HepG2 (cell line): ENCODE measurements around the gene C2CD3. TPM values are rescaled to one million over a fixed set of nuclear protein-coding genes. Genes with fewer than 3 reads are reported as not detected.

Experiments used
- ASH2L ChIP-seq: fragments of 300-600, 200-600 bp; sonication (generic); IDR thresholded peaks from 2 replicates; pipeline ENCODE4 v1.7.0; 2017; ENCODE audit warnings: low read depth, mild to moderate bottlenecking, moderate library complexity, mixed read lengths, low read length; ENCODE audit not compliant: insufficient read length
- BRD4 ChIP-seq: sonication (generic); formaldehyde crosslinking; IDR thresholded peaks from 2 replicates; pipeline ENCODE4 v1.4.0; 2020; ENCODE audit warnings: missing genetic modification reagents
- FOSL2 ChIP-seq: sonication (generic); formaldehyde crosslinking; IDR thresholded peaks from 2 replicates; pipeline ENCODE4 v1.4.0; 2020; ENCODE audit warnings: missing genetic modification reagents
- MAF1 ChIP-seq: sonication (generic); formaldehyde crosslinking; IDR thresholded peaks from 2 replicates; pipeline ENCODE4 v1.5.0; 2020; ENCODE audit warnings: missing genetic modification reagents, borderline replicate concordance
- ZBTB43 ChIP-seq: sonication (generic); formaldehyde crosslinking; conservative IDR thresholded peaks from 2 replicates; pipeline ENCODE4 v1.4.0; 2020; ENCODE audit warnings: missing genetic modification reagents
- ZFP91 ChIP-seq: sonication (generic); formaldehyde crosslinking; IDR thresholded peaks from 2 replicates; pipeline ENCODE4 v1.9.0; 2022; ENCODE audit warnings: missing genetic modification reagents, mild to moderate bottlenecking, borderline replicate concordance
- ZFX ChIP-seq: sonication (generic); formaldehyde crosslinking; IDR thresholded peaks from 2 replicates; pipeline ENCODE4 v1.4.0; 2020; ENCODE audit warnings: mild to moderate bottlenecking, low read depth, missing genetic modification reagents, moderate library complexity
- ZNF17 ChIP-seq: sonication (generic); formaldehyde crosslinking; IDR thresholded peaks from 2 replicates; pipeline ENCODE4 v1.5.0; 2020; ENCODE audit warnings: mild to moderate bottlenecking, missing genetic modification reagents
- polyA plus RNA-seq, 8 experiments: library from polyadenylated mRNA; depleted of rRNA in 3 of 8; stranded (reverse) in 7 of 8; unstranded in 1 of 8; fragments of >200 nt; fragmentation: Illumina TruSeq in 4 of 8; extraction: Trizol in 4 of 8; gene quantifications; 2 replicates each; pipeline versions ENCODE4 v1.2.1 to v1.2.3, GENCODE V29; 2011 to 2016; ENCODE audit warnings: low read depth in 4 of 8, missing spikeins in 1 of 8, mixed read lengths in 1 of 8; ENCODE audit not compliant: insufficient read depth in 1 of 8
- total RNA-seq, 5 experiments: library from RNA; depleted of rRNA; stranded (reverse); fragments of >200 nt; fragmentation: Illumina TruSeq; extraction: Trizol; gene quantifications; 2 replicates each; pipeline ENCODE4 v1.2.3, GENCODE V29; 2016; ENCODE audit warnings: low read depth in 1 of 5
- TF ChIP-seq, protein P1 (sequence below): sonication (generic); formaldehyde crosslinking; IDR thresholded peaks from 2 replicates; pipeline ENCODE4 v1.5.1; 2020; ENCODE audit warnings: mild to moderate bottlenecking, missing genetic modification reagents

C2CD3 gene
- total and polyA plus RNA-seq, 2 of the 13 experiments (the other 11 are each of a cell fraction or from before 2014, with no cell fraction given), result 5.5 to 6.4 TPM

GRCh38 chr11:74018331-74019005 lies 152.3 kb downstream of the C2CD3 start (continued):
- peak; percentile 55; the same call in 1 of the 2 replicates for TF ChIP-seq ZBTB43
- TF ChIP-seq ZNF17, result no peak
- peak; percentile 42 for TF ChIP-seq ASH2L
- peak; percentile 64; the same call in 1 of the 2 replicates for TF ChIP-seq FOSL2
- peak; percentile 78 for TF ChIP-seq ZFX
- TF ChIP-seq, protein P1, sequence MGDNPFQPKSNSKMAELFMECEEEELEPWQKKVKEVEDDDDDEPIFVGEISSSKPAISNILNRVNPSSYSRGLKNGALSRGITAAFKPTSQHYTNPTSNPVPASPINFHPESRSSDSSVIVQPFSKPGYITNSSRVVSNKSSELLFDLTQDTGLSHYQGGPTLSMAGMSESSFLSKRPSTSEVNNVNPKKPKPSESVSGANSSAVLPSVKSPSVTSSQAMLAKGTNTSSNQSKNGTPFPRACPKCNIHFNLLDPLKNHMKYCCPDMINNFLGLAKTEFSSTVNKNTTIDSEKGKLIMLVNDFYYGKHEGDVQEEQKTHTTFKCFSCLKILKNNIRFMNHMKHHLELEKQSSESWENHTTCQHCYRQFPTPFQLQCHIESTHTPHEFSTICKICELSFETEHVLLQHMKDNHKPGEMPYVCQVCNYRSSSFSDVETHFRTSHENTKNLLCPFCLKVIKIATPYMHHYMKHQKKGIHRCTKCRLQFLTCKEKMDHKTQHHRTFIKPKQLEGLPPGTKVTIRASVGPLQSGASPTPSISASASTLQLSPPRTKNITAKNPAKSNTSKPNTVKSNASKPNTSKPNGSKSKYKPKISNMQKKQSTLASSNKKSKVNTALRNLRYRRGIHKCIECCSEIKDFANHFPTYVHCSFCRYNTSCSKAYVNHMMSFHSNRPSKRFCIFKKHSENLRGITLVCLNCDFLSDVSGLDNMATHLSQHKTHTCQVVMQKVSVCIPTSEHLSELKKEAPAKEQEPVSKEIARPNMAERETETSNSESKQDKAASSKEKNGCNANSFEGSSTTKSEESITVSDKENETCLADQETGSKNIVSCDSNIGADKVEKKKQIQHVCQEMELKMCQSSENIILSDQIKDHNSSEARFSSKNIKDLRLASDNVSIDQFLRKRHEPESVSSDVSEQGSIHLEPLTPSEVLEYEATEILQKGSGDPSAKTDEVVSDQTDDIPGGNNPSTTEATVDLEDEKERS (CRISPR knock-in tag), result peak; percentile 53; the same call in 1 of the 2 replicates
- TF ChIP-seq MAF1 (CRISPR knock-in tag), result no peak; the same call in 1 of the 2 replicates
- TF ChIP-seq ZFP91 (CRISPR knock-in tag), result peak; percentile 87
- no peak for TF ChIP-seq BRD4 (CRISPR knock-in tag)
